ENCODE results near the gene WDR75.
A peak's percentile ranks its signal among the peaks of the same experiment; 100 is the strongest.
"Not testable (repeated sequence)": the region's sequence is repeated elsewhere in the genome, so short reads cannot be mapped to it uniquely, and the experiment has no call there.

The WDR75 gene

GRCh38 chr2:189440947-189441708, at the start of gene WDR75:
Gene WDR75, plus strand, starts transcription at chr2:189441474. Its CDS starts 19 bp downstream, at chr2:189441493.
- peak; percentile 92 for DNase-seq

DNA sequence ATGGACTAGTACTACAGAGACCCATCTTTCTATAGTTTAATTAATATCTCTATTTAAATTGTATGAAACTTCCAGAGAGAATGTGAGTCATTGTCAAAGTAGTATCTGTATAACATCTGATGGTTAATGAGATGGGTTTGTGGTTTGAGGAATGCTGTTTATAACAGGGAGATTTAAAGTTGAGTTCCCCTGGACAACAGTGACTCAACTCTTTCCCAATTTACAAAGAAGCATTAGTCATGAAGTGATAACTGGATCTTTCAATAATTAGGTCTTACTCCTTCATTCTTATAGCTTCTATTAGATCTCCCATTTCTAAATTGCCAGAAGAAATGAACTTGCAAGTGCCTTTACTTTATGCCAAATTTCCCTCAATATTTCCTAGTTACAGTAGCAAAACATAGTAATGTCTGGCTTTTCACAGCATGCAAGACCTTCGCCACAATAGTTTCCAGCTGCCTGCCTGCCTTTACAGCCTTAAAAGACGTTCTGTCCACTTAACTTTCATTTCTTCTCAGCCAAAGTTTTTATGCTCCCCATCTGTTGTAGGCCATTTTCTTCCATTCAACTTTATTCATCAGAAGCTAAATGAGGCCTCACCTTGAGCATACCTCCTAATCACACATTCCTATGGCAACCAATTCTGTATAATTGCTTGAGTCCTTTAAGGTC, 47.7 kb upstream of the WDR75 start:
- DNase-seq = no peak

GRCh38 chr2:189394525-189394924, 46.7 kb upstream of the WDR75 start:
- DNase-seq = no peak

- DNase-seq = no peak
Observed at GRCh38 chr2:189402932-189403331, 38.3 kb upstream of the WDR75 start.

GRCh38 chr2:189406586-189407233, 34.6 kb upstream of the WDR75 start:
- no peak for DNase-seq

GRCh38 chr2:189407281-189408209, 33.7 kb upstream of the WDR75 start:
- no peak for DNase-seq

GRCh38 chr2:189408294-189408693, 33.0 kb upstream of the WDR75 start:
- DNase-seq = no peak

GRCh38 chr2:189409131-189409530, 32.1 kb upstream of the WDR75 start:
- no peak for DNase-seq

DNA sequence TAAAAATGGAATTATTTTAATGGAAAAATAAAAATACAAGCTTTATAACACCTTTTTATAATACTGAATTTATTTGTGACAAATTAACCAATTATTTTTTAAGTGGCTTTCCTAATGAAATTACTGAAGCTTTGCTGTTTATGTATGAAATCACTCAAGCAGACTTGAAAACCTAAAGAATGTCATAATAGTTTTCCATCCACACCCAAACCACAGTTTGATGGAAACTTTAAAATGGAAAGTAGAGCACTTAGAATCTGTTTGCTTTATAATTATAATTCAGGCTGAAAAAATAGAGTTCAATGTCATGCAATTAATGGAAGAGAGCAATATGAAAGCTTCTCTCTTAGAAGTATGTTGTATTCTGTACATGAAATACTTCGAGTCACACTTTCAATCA, 31.6 kb upstream of the WDR75 start:
- DNase-seq = no peak

DNA sequence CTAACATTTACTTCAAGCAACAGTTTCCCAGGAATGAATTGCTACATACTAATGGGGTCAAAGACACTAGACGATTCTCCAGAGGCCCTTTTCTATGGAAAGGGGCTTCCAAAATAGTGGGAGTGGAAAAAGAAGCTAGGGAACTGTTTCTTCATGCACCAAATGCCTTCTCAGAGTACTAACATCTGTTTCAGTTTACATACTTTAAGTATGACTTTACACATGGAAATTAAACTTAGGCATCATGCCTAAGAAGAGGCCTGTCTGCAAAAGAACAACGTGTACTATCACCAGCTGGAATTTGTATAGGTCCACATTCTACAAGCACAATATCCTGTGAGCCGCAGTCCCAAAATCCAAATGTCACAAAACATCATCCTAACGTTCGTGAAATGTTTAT, 29.4 kb upstream of the WDR75 start:
- DNase-seq = no peak

- DNase-seq = peak; percentile 44
Observed at GRCh38 chr2:189412330-189412953, 28.8 kb upstream of the WDR75 start.

GRCh38 chr2:189413249-189413648, 28.0 kb upstream of the WDR75 start:
- DNase-seq = no peak

DNA sequence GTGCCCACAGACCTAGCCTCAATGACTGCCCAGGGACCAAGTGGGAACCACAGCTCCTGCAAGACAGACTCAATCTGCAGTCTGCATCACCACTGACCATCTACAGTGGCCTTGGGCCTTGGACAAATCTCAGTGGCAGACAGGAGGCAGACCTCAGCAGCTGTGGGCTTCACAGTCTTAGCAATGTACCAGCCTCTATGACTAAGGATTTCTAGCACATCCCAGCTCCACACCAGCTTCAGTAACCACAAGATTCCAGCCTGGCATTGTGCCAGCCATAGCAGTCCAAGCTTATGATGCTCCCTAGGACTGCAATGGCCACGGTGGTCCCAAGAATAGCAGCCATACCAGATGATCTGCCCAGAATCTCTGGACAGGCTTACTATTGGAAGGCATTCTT, 19.6 kb upstream of the WDR75 start:
- DNase-seq = no peak

GRCh38 chr2:189424961-189425360, 16.3 kb upstream of the WDR75 start:
- DNase-seq = no peak

GRCh38 chr2:189425676-189426075, 15.6 kb upstream of the WDR75 start:
- DNase-seq = no peak

DNA sequence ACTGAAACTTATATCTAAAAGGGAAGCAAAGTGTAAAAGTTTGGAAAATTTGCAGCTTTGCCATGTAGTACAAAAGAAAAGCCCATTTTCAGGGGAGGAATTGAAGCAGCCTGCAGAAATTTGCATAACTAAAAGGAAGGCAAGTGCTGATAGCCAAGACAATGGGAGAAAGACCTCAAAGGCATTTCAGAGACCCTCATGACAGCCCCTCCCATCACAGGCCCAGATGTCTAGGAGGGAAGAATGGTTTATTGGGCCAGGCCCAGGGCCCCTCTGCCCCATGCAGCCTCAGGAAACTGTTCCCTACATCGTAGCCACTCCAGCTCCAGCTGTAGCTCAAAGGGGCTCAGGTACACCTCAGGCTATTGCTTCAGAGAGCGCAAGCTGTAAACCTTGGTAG, 14.4 kb upstream of the WDR75 start:
- no peak for DNase-seq

DNA sequence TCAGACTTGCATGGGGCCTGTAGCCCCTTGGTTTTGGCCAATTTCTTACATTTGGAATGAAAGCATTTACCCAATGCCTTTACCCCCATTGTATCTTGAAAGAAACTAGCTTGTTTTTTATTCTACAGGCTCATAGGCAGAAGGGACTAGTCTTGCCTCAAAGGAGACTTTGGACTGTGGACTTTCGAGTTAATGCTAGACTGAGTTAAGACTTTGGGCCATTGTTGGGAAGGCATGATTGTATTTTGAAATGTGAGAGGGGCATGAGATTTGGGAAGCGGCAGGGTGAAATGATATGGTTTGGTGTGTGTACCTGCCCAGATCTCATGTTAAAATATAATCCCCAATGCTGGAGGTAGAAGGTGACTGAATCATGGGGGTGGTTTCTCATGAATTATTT, 13.4 kb upstream of the WDR75 start:
- no peak for DNase-seq

DNA sequence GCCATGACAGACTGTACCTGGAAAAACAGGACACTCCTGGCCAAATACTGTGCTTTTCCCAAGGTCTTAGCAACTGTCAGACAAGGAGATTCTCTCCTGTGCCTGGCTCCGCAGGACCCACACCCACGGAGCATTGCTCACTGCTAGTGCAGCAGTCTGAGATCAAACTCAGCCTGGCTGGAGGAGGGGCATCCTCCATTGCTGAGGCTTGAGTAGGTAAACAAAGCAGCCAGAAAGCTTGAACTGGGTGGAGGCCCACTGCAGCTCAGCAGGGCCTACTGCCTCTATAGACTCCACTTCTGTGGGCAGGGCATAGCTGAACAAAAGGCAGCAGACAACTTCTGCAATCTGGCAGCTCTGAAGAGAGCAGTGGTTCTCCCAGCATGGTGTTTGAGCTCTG, 10.8 kb upstream of the WDR75 start:
- not testable (repeated sequence) for DNase-seq

GRCh38 chr2:189435803-189436202, 5.5 kb upstream of the WDR75 start:
- DNase-seq = not testable (repeated sequence)

GRCh38 chr2:189437926-189438325, 3.3 kb upstream of the WDR75 start:
- DNase-seq = no peak

GRCh38 chr2:189439342-189439741, 1.9 kb upstream of the WDR75 start:
- no peak for DNase-seq

GRCh38 chr2:189440644-189440946, 679 bp upstream of the WDR75 start:
- no peak for DNase-seq

GRCh38 chr2:189441709-189442074, 418 bp downstream of the WDR75 start:
- no peak for DNase-seq

All from activated CD8-positive, alpha-beta memory T cell treated with anti-CD3 and anti-CD28 coated beads, Interleukin-2, amount 50 U/mL, for 4 hours (primary cell).